H9 (cell line): ENCODE measurements around the gene ANGPTL1. TPM values are rescaled to one million over a fixed set of nuclear protein-coding genes. Genes with fewer than 3 reads are reported as not detected.

ENCODE experiments used
- DNase-seq: peaks from one replicate; pipeline ENCODE4 v3.0.0-alpha.2; 2017
- H2AFZ ChIP-seq: one replicate; pipeline ENCODE4 v1.6.1; 2013; ENCODE audit warnings: mild to moderate bottlenecking, low read length, control low read depth, moderate library complexity
- H2AK5ac ChIP-seq: 2 replicates; pipeline ENCODE4 v1.6.1; 2013; ENCODE audit warnings: low read length, control low read depth, mixed read lengths; ENCODE audit not compliant: insufficient read length
- H2BK120ac ChIP-seq: one replicate; pipeline ENCODE4 v1.6.1; 2013; ENCODE audit warnings: low read depth, mild to moderate bottlenecking, low read length, control low read depth, inconsistent platforms; ENCODE audit not compliant: poor library complexity, severe bottlenecking
- H2BK12ac ChIP-seq: 2 replicates; pipeline ENCODE4 v1.6.1; 2013; ENCODE audit warnings: low read length, control low read depth, mixed read lengths, low read depth; ENCODE audit not compliant: insufficient read length
- H2BK15ac ChIP-seq: 2 replicates; pipeline ENCODE4 v1.6.1; 2013; ENCODE audit warnings: low read depth, low read length, control low read depth
- H2BK20ac ChIP-seq: one replicate; pipeline ENCODE4 v1.6.1; 2013; ENCODE audit warnings: low read depth, mild to moderate bottlenecking, low read length, control low read depth, inconsistent platforms; ENCODE audit not compliant: poor library complexity, severe bottlenecking
- H2BK5ac ChIP-seq: 2 replicates; pipeline ENCODE4 v1.6.1; 2013; ENCODE audit warnings: low read length, control low read depth, mixed read lengths; ENCODE audit not compliant: insufficient read length
- H3K14ac ChIP-seq: 2 replicates; pipeline ENCODE4 v1.6.1; 2013; ENCODE audit warnings: low read length, control low read depth; ENCODE audit not compliant: insufficient read depth
- H3K18ac ChIP-seq: 2 replicates; pipeline ENCODE4 v1.6.1; 2013; ENCODE audit warnings: low read depth, mild to moderate bottlenecking, mixed read lengths, low read length, control low read depth; ENCODE audit not compliant: insufficient read length
- H3K23ac ChIP-seq: 2 replicates; pipeline ENCODE4 v1.6.1; 2013; ENCODE audit warnings: low read length, control low read depth, mixed read lengths, low read depth; ENCODE audit not compliant: insufficient read length
- H3K23me2 ChIP-seq: 2 replicates; pipeline ENCODE4 v1.6.1; 2013; ENCODE audit warnings: low read depth, mild to moderate bottlenecking, mixed read lengths, low read length, control low read depth; ENCODE audit not compliant: insufficient read length, poor library complexity, severe bottlenecking
- H3K27ac ChIP-seq: 2 replicates; pipeline ENCODE4 v1.5.1; 2013; ENCODE audit warnings: low read length, control low read depth, mixed read lengths, low read depth; ENCODE audit not compliant: insufficient read length
- H3K27me3 ChIP-seq: 2 replicates; pipeline ENCODE4 v1.6.1; 2013; ENCODE audit warnings: low read length, control low read depth, inconsistent platforms; ENCODE audit not compliant: insufficient read depth
- H3K4ac ChIP-seq: 2 replicates; pipeline ENCODE4 v1.6.1; 2013; ENCODE audit warnings: low read depth, mild to moderate bottlenecking, control low read depth, inconsistent platforms, low read length, moderate library complexity
- H3K4me1 ChIP-seq: 2 replicates; pipeline ENCODE4 v1.6.1; 2013; ENCODE audit warnings: low read length, control low read depth, inconsistent platforms; ENCODE audit not compliant: insufficient read depth
- H3K4me2 ChIP-seq: 2 replicates; pipeline ENCODE4 v1.6.1; 2013; ENCODE audit warnings: low read length, control low read depth, mixed read lengths; ENCODE audit not compliant: insufficient read length, insufficient read depth
- H3K56ac ChIP-seq: 2 replicates; pipeline ENCODE4 v1.6.1; 2013; ENCODE audit warnings: low read depth, mild to moderate bottlenecking, mixed read lengths, low read length, control low read depth; ENCODE audit not compliant: insufficient read length
- H3K79me1 ChIP-seq: 2 replicates; pipeline ENCODE4 v1.6.1; 2013; ENCODE audit warnings: low read depth, mild to moderate bottlenecking, moderate library complexity, low read length, control low read depth, inconsistent platforms; ENCODE audit not compliant: insufficient read depth, poor library complexity, severe bottlenecking
- H3K79me2 ChIP-seq: 2 replicates; pipeline ENCODE4 v1.6.1; 2013; ENCODE audit warnings: low read length, control low read depth, inconsistent platforms; ENCODE audit not compliant: insufficient read depth
- H3K9ac ChIP-seq: 2 replicates; pipeline ENCODE4 v1.6.1; 2013; ENCODE audit warnings: low read length, control low read depth, mixed read lengths; ENCODE audit not compliant: insufficient read length; ENCODE audit errors: extremely low read depth
- H3K9me3 ChIP-seq: one replicate; pipeline ENCODE4 v1.6.1; 2013; ENCODE audit warnings: low read depth, low read length, inconsistent platforms; ENCODE audit not compliant: control insufficient read depth
- H3T11ph ChIP-seq: one replicate; pipeline ENCODE4 v1.6.1; 2013; ENCODE audit warnings: mild to moderate bottlenecking, low read length, control low read depth, inconsistent platforms
- H4K20me1 ChIP-seq: one replicate; pipeline ENCODE4 v1.6.1; 2013; ENCODE audit not compliant: control insufficient read depth, insufficient read length, insufficient read depth
- H4K5ac ChIP-seq: 2 replicates; pipeline ENCODE4 v1.6.1; 2013; ENCODE audit warnings: low read depth, mild to moderate bottlenecking, mixed read lengths, low read length, control low read depth; ENCODE audit not compliant: insufficient read length
- H4K8ac ChIP-seq: replicated peaks from 2 replicates; pipeline ENCODE4 v1.6.1; 2013; ENCODE audit warnings: low read length, control low read depth, mixed read lengths, low read depth; ENCODE audit not compliant: insufficient read length
- H4K91ac ChIP-seq: 2 replicates; pipeline ENCODE4 v1.6.1; 2013; ENCODE audit warnings: low read depth, mild to moderate bottlenecking, moderate library complexity, mixed read lengths, low read length, control low read depth; ENCODE audit not compliant: insufficient read length
- H3K27ac Mint-ChIP-seq, 3 experiments: 2 replicates in 2 of 3; 3 replicates in 1 of 3; pipeline ENCODE4 v1.8.0; 2020 to 2021; ENCODE audit warnings: mixed read lengths in 3 of 3, mild to moderate bottlenecking in 1 of 3, moderate library complexity in 1 of 3
- H3K27me3 Mint-ChIP-seq: 2 replicates; pipeline ENCODE4 v1.8.0; 2021; ENCODE audit warnings: low read depth, mild to moderate bottlenecking, moderate library complexity, mixed read lengths
- H3K36me3 Mint-ChIP-seq, 3 experiments: 2 replicates in 2 of 3; 3 replicates in 1 of 3; pipeline ENCODE4 v1.8.0; 2020 to 2021; ENCODE audit warnings: low read depth in 3 of 3, mixed read lengths in 3 of 3; ENCODE audit not compliant: insufficient read depth in 1 of 3
- H3K4me1 Mint-ChIP-seq, 2 experiments: 2 replicates each; pipeline ENCODE4 v1.8.0; 2020; ENCODE audit warnings: mixed read lengths in 2 of 2
- H3K4me3 Mint-ChIP-seq, 2 experiments: 2 replicates in 1 of 2; 3 replicates in 1 of 2; pipeline ENCODE4 v1.8.0; 2020 to 2021; ENCODE audit warnings: mild to moderate bottlenecking in 2 of 2, mixed read lengths in 2 of 2, moderate library complexity in 1 of 2
- H3K9me3 Mint-ChIP-seq, 2 experiments: 2 replicates in 1 of 2; 3 replicates in 1 of 2; pipeline ENCODE4 v1.8.0; 2020; ENCODE audit warnings: mild to moderate bottlenecking in 2 of 2, mixed read lengths in 2 of 2, moderate library complexity in 1 of 2
- CTCF ChIP-seq: fragments of 200-600 bp; sonication (generic); conservative IDR thresholded peaks from 3 replicates; pipeline ENCODE4 v1.8.0; 2021; ENCODE audit warnings: antibody characterized with exemption, mild to moderate bottlenecking
- whole genome bisulfite sequencing: extraction: QIAGEN DNeasy Blood & Tissue Kit; methylation state at CpG from one replicate; pipeline ENCODE4 v1.1.7; 2013; ENCODE audit warnings: missing lambda C conversion rate, low lambda C conversion rate, mixed read lengths; ENCODE audit not compliant: insufficient read length; ENCODE audit errors: extremely low coverage; 5-methylcytosine and 5-hydroxymethylcytosine counted together
- total RNA-seq: library from RNA; stranded (reverse); gene quantifications from 2 replicates; pipeline ENCODE4 v1.2.1, GENCODE V29; 2021

ANGPTL1 gene
- total RNA-seq, 1 experiment from 2014 or later = not detected

GRCh38 chr1:178867670-178868069 is 3.2 kb downstream of the ANGPTL1 start:
- no peak overlapping the region for H3K9ac ChIP-seq
- no peaks in the 10 kb centered on the region for H3K23me2 ChIP-seq
- H3K4me1 Mint-ChIP-seq = peaks cover 21 to 26% of the 10 kb centered on the region in 2 experiments
- H4K8ac ChIP-seq = no peak overlapping the region
- no peak overlapping the region for H3K27ac ChIP-seq
- no peak overlapping the region for H2AK5ac ChIP-seq
- no peaks in the 10 kb centered on the region for H3K79me2 ChIP-seq
- no peak overlapping the region for H3K18ac ChIP-seq
- H3K27me3 Mint-ChIP-seq = no peaks in the 10 kb centered on the region
- no peak overlapping the region for H4K5ac ChIP-seq
- H2BK120ac ChIP-seq = no peak overlapping the region
- H3K4ac ChIP-seq = no peak overlapping the region
- no peaks in the 10 kb centered on the region for H3K4me1 ChIP-seq
- H3K9me3 Mint-ChIP-seq = no peaks in the 10 kb centered on the region
- no peak for DNase-seq
- H3K36me3 Mint-ChIP-seq = no peaks in the 10 kb centered on the region; a peak in 1 of 7 replicates
- H3K4me2 ChIP-seq = no peak overlapping the region
- H2BK12ac ChIP-seq = no peak overlapping the region
- H2BK5ac ChIP-seq = no peak overlapping the region
- no peaks in the 10 kb centered on the region for H4K20me1 ChIP-seq
- H3K27ac Mint-ChIP-seq = no peak overlapping the region; a peak in 1 of 7 replicates
- no peak for TF ChIP-seq CTCF
- no peak overlapping the region for H3K4me3 Mint-ChIP-seq
- no peaks in the 10 kb centered on the region for H3K27me3 ChIP-seq
- WGBS = no CpG with 5 or more reads among the region's 5 CpGs
- H2BK15ac ChIP-seq = no peak overlapping the region
- no peak overlapping the region for H3T11ph ChIP-seq
- no peak overlapping the region for H3K23ac ChIP-seq
- H2AFZ ChIP-seq = no peak overlapping the region
- no peak overlapping the region for H3K14ac ChIP-seq
- H2BK20ac ChIP-seq = no peak overlapping the region
- H3K9me3 ChIP-seq = no peaks in the 10 kb centered on the region
- no peaks in the 10 kb centered on the region for H3K79me1 ChIP-seq
- H3K56ac ChIP-seq = no peak overlapping the region
- no peak overlapping the region for H4K91ac ChIP-seq
